Cardiac muscle cell (in vitro differentiated cells and primary cell): ENCODE data around the gene SC5D. TPM values are rescaled to one million over a fixed set of nuclear protein-coding genes. Genes with fewer than 3 reads are reported as not detected.

Experiments used
- DNase-seq, 2 donors: peaks; one replicate each; pipeline versions ENCODE4 v3.0.0 to v3.0.0-alpha.2; 2010 to 2017; ENCODE audit warnings: low read depth in 1 of 2, low spot score in 1 of 2
- H3K27ac ChIP-seq: fragments of 200-600 bp; sonication (generic); 2 replicates; pipeline ENCODE4 v1.5.1; 2016
- H3K27me3 ChIP-seq: fragments of 200-600 bp; sonication (generic); 2 replicates; pipeline ENCODE4 v1.6.0; 2016; ENCODE audit warnings: control low read depth
- H3K36me3 ChIP-seq: fragments of 200-600 bp; sonication (generic); 2 replicates; pipeline ENCODE4 v1.5.1; 2016; ENCODE audit warnings: control low read depth
- H3K4me1 ChIP-seq: fragments of 200-600 bp; sonication (generic); 2 replicates; pipeline ENCODE4 v1.8.1; 2017; ENCODE audit warnings: low read depth, mild to moderate bottlenecking, mixed run types
- H3K4me3 ChIP-seq: fragments of 200-600 bp; sonication (generic); 2 replicates; pipeline ENCODE4 v1.5.1; 2016; ENCODE audit warnings: mild to moderate bottlenecking
- H3K9me3 ChIP-seq: fragments of 200-600 bp; sonication (generic); 2 replicates; pipeline ENCODE4 v1.5.1; 2017; ENCODE audit warnings: low read depth, mild to moderate bottlenecking, control low read depth
- polyA plus RNA-seq: library from polyadenylated mRNA; unstranded; fragments of >200 nt; fragmentation: Nextera tagmentation; extraction: Ambion mirVana; gene quantifications from 2 replicates; pipeline ENCODE4 v1.2.1, GENCODE V29; 2016
- total RNA-seq: library from RNA; depleted of rRNA; stranded (reverse); fragments of >200 nt; gene quantifications from 2 replicates; pipeline ENCODE4 v1.2.3, GENCODE V29; 2016
- TF ChIP-seq, protein P1 (sequence below): IDR thresholded peaks from 2 replicates; pipeline ENCODE4 v1.5.1; 2012; ENCODE audit warnings: low read depth, mild to moderate bottlenecking, low read length

Gene SC5D
- total and polyA plus RNA-seq, 2 experiments from 2014 or later = 343 to 475 TPM

DNA sequence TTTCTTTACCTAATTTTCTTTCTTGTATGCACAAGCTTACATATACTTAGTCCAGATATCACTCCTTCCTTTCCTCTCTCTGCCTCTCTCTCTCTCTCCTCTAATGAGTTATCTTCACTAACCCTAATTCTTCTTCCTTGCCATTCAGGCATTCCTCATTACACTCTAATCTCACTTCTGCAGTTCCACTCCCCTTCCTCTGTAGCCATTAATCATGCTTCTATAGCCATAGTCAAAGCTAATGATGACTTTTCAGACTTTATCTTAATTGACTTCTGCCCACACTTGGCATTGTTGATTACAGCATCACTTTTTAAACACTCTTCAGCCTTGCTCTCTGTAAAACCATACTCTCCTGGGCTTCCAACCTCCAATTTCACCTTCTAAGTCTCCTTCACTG, 35.3 kb upstream of the SC5D start:
- TF ChIP-seq, protein P1, sequence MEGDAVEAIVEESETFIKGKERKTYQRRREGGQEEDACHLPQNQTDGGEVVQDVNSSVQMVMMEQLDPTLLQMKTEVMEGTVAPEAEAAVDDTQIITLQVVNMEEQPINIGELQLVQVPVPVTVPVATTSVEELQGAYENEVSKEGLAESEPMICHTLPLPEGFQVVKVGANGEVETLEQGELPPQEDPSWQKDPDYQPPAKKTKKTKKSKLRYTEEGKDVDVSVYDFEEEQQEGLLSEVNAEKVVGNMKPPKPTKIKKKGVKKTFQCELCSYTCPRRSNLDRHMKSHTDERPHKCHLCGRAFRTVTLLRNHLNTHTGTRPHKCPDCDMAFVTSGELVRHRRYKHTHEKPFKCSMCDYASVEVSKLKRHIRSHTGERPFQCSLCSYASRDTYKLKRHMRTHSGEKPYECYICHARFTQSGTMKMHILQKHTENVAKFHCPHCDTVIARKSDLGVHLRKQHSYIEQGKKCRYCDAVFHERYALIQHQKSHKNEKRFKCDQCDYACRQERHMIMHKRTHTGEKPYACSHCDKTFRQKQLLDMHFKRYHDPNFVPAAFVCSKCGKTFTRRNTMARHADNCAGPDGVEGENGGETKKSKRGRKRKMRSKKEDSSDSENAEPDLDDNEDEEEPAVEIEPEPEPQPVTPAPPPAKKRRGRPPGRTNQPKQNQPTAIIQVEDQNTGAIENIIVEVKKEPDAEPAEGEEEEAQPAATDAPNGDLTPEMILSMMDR = no peak
- Histone ChIP-seq H3K27ac (peak overlapping the region; percentile 56), H3K36me3 (no peaks in the 10 kb centered on the region), H3K9me3 (no peaks in the 10 kb centered on the region), H3K4me1 (peaks cover 32% of the 10 kb centered on the region), H3K4me3 (no peak overlapping the region), H3K27me3 (no peaks in the 10 kb centered on the region)
- peak in 1 of 2 donors; percentile 74 for DNase-seq

DNA sequence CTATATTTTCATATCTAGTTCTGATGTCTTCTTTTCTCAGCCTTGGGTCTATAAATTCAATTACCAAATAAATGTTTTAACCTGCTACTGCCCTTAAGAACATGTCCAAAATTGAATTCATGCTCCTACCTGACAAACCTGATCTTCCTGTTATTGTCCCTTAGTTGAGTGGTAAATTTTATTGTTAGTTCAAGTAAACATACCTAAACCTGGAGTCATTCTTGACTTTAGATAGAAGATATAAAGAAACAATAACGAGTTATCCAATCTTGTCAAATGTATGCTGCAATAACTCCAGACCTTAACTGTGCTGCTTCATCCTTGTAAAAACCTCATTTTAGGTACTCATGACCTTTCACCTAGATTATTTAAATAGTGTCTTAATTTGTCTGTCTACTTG, 34.6 kb upstream of the SC5D start:
- no peaks in the 10 kb centered on the region for H3K27me3 ChIP-seq
- H3K4me3 ChIP-seq = no peak overlapping the region
- TF ChIP-seq, protein P1 = no peak
- DNase-seq = no peak
- no peaks in the 10 kb centered on the region for H3K36me3 ChIP-seq
- peak overlapping the region; percentile 53 for H3K27ac ChIP-seq
- peaks cover 32% of the 10 kb centered on the region for H3K4me1 ChIP-seq
- H3K9me3 ChIP-seq = no peaks in the 10 kb centered on the region

DNA sequence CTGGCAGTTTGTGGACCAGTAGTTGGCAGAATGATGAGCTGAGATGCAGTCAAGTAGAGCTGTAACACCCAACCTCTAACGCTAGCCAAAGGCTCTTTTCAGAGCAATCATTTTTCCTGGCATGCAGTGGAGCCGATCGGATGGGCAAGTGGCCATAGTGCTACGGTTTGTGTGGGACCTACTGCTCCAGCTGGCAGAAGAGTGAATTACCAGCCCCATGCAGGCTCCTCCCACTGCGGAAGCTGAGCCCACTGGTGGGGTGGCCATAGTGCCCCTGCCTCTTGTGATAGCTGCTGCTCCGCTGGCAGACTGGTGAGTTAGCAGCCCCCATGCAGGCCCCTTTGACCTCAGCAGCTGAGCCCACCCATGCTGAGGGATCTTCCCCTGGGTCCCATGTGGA, 27.0 kb upstream of the SC5D start:
- DNase-seq = no peak
- Histone ChIP-seq H3K4me1 (peaks cover 38% of the 10 kb centered on the region), H3K27me3 (no peaks in the 10 kb centered on the region), H3K4me3 (no peak overlapping the region), H3K27ac (no peak overlapping the region), H3K36me3 (no peaks in the 10 kb centered on the region), H3K9me3 (no peaks in the 10 kb centered on the region)
- TF ChIP-seq, protein P1 = no peak

DNA sequence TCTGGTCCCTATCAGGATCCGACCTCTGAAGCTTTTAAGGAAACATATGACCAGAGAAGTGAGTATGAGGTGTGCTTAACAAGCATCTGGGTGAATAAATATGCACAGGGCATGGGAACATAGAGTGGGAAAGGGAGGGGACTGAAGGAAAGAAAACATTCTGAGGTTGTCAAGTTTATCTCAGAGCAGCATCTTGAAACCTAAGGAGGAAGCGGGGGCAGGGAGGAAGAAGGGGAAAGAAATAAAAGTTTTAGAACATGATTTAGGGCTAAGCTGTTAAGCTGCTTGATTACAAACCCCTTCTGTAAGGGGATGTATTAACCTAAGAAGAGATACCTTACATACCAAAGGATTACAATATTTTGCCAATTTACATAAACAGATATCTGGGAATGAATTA, 24.0 kb upstream of the SC5D start:
- Histone ChIP-seq H3K36me3 (no peaks in the 10 kb centered on the region), H3K27ac (peak overlapping the region; percentile 41), H3K4me1 (peaks cover 46% of the 10 kb centered on the region), H3K4me3 (no peak overlapping the region), H3K9me3 (no peaks in the 10 kb centered on the region), H3K27me3 (no peaks in the 10 kb centered on the region)
- no peak for DNase-seq
- TF ChIP-seq, protein P1 = no peak

DNA sequence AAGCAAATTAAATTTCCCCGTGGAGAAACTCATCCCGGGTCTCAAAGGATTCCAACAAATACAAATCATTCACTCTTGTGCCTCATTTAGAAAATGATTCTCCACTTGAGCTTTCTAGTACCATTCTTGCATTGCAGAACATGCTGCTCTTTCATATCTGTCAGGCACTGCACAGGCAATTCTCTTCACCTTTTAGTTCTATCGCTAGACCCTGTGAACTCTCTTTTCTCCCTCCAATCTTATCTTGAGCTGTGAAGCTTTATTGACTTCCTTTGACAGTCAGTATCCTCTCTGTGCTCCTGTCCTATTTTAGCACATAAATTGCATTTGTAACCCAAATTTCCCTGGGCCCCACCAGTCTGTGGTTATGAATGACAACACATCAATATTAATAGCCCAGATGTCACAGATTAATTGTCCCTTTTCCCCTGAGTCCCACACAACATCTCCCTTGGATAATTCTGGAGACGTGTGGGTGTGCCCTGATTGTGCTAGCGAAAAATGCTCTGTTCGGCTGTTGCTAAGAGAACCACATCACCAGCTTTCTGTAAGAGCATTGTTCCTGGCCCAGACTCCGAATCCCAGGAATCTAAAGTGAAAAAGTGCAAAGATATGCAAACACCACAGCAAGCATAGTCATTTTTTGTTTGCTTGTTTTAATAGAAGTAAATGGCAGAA, 22.4 kb upstream of the SC5D start:
- DNase-seq = peak in 1 of 2 donors; percentile 44
- no peaks in the 10 kb centered on the region for H3K36me3 ChIP-seq
- H3K4me1 ChIP-seq = peaks cover 46% of the 10 kb centered on the region
- H3K4me3 ChIP-seq = no peak overlapping the region
- no peaks in the 10 kb centered on the region for H3K9me3 ChIP-seq
- TF ChIP-seq, protein P1 = no peak
- peak overlapping the region; percentile 74 for H3K27ac ChIP-seq
- no peaks in the 10 kb centered on the region for H3K27me3 ChIP-seq
